Stimulated activated CD8-positive, alpha-beta memory T cell treated with anti-CD3 and anti-CD28 coated beads, Interleukin-12 subunit alpha, Interleukin-12 subunit beta, amount 100 ng/mL, for 24 hours (primary cell): ENCODE results near the gene NOS3.

Experiments
- DNase-seq: peaks from one replicate; pipeline ENCODE4 v3.0.0-alpha.2; 2020; ENCODE audit errors: extremely low read depth

Gene NOS3

GRCh38 chr7:150979713-150980390, 11.0 kb upstream of the NOS3 start:
- DNase-seq, result no peak

- no peak for DNase-seq
These were observed 10.2 kb upstream of the NOS3 start for GRCh38 chr7:150980663-150981062.

DNA sequence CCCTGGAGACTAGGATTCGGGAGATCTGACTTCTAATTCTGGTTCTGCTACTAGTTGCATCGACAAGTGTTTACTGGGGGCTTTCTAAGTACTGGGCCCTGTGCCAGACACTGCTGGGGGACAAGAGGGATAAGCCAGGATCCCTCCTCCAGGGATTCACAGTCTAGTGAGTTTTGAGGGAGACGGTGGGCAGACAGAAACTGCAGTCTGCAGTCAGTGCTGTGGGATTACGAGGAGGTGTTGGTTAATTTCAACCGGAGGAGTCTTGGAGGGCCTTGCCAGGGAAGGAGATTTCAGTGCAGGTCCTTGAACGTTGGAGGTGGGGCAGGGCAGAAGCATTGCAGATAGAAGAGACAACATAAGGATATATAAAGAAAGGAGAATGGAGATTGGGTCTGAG, 9.2 kb upstream of the NOS3 start:
- DNase-seq, result no peak

DNA sequence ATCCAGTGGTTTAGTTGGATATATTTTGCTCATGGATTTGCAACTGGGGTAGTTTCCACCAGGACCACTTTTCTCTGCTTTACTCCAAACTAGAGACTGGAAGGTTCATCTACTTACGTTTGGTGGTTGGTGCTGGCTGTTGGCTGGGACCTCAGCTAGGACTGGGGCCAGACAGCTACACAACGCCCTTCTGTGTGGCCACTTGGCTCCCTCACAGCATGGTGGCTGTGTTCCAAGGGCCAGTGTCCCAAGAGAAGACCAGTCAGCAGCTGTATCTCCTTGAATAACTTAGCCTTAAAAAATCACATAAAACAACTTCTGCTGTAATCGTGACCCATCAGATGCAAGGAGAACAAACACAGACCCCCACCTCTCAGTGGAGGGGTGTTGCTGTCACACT, 8.5 kb upstream of the NOS3 start:
- no peak for DNase-seq

DNA sequence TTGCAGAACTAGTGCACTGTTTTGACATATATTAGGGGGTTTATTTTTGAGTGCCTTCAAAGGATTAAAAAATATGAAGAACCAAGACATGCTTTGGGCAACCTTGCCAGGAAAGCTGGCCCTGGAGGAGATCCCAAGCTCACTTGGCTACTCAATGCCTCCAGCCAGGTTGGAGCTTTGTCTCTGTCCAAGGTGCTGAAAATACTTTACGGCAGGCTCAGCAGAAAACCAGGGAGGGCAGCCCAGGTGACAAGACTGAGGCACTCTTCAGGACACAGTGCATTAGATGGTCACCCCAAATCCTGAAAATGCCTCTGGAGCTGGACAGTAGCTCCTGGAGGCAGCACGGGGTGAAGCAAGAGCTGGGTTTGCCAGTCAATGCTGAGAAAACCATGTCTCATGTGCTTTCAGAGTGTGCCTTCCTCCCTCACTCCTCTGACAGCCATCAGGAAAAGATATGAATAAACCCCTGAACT, 6.9 kb upstream of the NOS3 start:
- DNase-seq, result no peak

DNA sequence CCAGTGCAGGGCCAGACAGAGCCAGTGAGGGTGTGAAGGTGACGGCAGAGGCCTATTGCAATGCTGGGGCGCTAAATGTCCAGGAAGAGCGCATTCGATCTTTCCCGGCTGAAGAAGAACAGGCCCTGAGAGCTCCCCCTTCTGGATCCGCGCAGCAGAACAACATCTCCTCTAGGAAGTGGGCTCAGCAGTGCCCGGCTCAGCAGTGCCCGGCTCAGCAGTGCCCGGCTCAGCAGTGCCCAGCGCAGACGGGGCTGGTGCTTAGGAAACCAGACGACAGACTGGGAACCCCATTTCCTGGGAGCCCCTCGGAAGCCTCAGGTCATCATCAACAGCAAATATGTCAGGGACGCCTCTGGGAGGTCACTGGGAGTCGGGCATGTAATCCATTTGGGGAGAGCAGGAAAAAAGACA, 4.7 kb upstream of the NOS3 start:
- DNase-seq, result no peak

DNA sequence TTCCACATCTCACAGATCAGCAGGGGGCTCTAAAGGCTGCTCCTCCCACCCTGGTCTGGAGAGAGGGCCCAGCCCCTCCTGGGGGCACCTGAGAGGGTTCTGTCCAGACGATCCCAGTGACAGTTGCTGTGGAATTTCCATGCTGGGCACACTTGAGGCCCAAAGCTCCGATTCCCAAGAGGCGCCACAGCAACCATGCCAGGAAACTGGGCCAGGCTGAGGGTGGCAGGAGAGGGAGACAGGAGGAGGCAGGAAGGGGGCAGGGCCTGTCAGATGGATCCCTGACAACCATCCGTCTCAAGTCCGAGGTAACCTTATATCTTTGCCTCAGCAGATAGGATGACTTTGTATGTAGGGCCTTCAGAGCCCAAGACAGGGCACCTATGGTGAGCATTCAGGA, 4.3 kb upstream of the NOS3 start:
- no peak for DNase-seq

DNA sequence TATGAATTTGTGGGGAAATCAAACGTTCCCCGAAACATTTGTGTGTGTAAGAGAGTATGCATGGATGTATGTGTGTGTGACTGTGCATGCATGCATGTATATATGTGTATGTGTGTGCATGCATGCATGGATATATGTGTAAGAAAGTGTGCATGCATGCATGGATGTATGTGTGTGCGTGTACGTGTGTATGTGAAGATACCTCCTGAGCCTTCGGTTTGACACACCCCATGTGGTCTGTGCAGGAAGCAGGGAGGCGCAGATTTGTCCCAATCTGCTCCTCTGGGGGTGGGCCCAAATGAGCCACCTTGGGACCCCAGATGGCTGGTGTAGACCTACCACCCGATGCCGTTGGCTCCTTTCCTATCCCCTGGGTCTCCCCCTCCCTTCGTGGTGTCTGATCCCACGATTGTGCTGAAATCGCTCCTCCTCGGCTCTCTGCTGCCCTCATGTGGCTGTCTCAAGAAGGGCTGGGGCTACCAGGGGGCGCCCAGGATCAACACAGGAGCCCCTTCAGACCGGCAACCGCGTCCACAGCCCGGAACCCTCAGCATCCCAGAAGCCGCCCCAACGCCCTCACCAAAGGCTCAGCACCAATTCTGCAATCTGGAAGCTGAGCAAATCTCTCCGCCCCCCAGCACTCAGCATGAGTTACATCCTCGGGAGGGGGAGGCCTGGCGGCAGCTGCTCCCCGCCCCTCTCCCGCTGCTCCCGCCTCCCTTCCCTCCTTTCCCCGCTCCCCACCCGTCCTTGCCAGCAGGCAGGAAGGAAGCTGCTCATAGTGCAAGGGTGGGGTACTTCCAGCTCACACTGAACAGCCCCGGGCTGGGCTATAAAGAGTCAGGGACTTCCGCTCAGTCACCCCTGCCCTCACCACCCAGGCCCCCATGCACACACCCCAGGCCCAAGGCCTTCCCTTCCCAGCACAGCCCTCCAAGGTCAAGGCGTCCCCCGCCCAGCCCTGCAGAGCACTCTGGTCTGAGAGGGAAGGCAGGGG, 2.3 kb upstream of the NOS3 start:
- no peak for DNase-seq

DNA sequence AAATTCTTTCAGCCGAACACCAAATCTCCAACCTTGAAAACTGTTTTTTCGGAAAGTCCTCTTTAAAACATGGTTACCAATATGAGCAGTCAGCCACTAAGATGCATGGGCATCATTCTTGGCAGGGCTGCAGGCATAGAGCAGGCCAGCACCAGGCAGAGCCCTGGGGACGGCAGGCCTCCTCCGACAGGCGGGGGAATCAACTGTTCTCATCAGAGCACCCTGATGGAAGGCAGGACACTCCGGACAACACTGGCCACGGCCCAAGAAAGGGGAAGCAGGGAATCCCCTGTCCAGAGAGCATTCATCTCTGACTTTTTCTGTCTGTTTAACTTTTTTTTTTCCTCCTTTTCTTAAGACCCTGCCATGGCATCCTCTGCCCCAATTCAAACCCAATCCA, 1.4 kb upstream of the NOS3 start:
- no peak for DNase-seq

GRCh38 chr7:150992051-150992640, 1.3 kb downstream of the NOS3 start:
- no peak for DNase-seq

DNA sequence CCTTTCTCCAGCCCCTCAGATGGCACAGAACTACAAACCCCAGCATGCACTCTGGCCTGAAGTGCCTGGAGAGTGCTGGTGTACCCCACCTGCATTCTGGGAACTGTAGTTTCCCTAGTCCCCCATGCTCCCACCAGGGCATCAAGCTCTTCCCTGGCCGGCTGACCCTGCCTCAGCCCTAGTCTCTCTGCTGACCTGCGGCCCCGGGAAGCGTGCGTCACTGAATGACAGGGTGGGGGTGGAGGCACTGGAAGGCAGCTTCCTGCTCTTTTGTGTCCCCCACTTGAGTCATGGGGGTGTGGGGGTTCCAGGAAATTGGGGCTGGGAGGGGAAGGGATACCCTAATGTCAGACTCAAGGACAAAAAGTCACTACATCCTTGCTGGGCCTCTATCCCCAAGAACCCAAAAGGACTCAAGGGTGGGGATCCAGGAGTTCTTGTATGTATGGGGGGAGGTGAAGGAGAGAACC, 2.1 kb downstream of the NOS3 start:
- DNase-seq, result no peak

DNA sequence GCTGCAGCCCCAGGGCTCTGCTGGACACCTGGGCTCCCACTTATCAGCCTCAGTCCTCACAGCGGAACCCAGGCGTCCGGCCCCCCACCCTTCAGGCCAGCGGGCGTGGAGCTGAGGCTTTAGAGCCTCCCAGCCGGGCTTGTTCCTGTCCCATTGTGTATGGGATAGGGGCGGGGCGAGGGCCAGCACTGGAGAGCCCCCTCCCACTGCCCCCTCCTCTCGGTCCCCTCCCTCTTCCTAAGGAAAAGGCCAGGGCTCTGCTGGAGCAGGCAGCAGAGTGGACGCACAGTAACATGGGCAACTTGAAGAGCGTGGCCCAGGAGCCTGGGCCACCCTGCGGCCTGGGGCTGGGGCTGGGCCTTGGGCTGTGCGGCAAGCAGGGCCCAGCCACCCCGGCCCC, 2.7 kb downstream of the NOS3 start:
- DNase-seq, result no peak

- no peak for DNase-seq
These were observed 3.5 kb downstream of the NOS3 start for GRCh38 chr7:150994141-150994837.

DNA sequence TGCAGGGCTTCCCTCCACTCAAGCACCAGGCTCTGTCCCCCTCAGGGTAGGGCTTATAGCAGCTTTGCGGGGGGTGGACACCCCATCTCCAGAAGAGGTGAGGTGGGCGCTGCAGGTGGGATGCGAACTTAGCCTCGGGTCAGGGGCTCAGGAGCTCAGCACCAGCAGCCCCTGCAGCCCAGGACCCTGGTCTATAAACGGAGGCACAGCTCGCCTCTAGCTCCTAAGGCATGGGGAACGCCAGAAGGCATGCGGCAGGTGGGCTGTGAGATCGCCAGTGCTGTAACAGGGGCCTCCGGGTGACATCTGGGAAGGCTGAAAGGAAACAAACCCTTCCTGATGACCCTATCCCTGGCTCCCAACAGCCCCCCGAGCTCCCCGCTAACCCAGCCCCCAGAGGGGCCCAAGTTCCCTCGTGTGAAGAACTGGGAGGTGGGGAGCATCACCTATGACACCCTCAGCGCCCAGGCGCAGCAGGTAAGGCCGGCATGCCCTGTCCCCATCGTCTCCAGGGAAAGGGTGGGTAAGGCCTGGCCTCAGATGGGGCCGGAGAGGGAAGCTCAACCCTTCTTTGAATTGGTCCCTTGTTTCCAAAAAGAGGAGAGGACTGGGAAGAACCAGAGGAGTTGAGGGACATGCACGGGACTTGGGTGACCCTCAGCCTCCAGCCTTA, 4.2 kb downstream of the NOS3 start:
- no peak for DNase-seq

DNA sequence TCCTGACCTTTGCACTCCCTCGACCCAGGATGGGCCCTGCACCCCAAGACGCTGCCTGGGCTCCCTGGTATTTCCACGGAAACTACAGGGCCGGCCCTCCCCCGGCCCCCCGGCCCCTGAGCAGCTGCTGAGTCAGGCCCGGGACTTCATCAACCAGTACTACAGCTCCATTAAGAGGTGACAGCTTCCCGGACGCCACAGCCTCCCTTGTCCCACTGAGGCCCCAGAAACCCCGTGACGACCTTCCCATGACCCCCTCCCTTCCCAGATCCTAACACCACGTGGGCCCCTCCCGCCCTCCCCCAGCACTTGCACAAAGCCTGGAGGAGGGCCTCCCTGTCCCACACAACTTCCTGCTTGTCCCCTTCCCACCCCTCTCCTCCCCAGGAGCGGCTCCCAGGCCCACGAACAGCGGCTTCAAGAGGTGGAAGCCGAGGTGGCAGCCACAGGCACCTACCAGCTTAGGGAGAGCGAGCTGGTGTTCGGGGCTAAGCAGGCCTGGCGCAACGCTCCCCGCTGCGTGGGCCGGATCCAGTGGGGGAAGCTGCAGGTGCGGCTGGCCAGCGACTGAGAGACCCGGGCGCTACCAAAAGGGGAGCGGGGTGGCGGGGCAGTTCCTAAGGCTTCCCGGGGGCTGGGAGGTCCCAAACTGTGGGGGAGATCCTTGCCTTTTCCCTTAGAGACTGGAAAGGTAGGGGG, 5.7 kb downstream of the NOS3 start:
- DNase-seq, result no peak

GRCh38 chr7:150997075-150997511, 6.3 kb downstream of the NOS3 start:
- no peak for DNase-seq

DNA sequence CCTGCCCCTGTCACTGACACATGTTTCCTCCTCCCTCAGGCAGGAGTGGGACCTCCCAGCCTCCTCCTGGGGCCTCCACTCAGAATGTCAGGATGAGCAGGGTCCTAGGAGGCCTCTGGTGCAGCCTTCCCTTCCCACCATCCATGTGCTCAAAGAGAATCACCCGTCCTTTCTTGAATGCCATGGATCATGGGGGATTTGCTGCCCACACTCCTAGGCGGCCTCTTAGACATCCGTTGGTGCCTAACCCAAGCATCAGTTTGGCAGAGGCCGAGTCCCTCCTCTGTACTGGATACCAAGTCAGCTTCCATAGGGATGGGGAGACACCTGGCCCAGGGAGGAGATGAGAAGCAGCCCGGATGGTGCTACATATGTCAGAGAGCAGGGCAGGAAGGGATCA, 7.0 kb downstream of the NOS3 start:
- DNase-seq, result no peak

- DNase-seq, result no peak
These were observed 7.5 kb downstream of the NOS3 start for GRCh38 chr7:150998341-150998740.

DNA sequence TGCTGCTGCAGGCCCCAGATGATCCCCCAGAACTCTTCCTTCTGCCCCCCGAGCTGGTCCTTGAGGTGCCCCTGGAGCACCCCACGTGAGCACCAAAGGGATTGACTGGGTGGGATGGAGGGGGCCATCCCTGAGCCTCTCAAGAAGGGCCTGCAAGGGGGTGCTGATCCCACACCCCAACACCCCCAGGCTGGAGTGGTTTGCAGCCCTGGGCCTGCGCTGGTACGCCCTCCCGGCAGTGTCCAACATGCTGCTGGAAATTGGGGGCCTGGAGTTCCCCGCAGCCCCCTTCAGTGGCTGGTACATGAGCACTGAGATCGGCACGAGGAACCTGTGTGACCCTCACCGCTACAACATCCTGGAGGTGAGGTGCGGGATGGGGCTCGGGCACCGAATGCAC, 8.2 kb downstream of the NOS3 start:
- DNase-seq, result no peak

DNA sequence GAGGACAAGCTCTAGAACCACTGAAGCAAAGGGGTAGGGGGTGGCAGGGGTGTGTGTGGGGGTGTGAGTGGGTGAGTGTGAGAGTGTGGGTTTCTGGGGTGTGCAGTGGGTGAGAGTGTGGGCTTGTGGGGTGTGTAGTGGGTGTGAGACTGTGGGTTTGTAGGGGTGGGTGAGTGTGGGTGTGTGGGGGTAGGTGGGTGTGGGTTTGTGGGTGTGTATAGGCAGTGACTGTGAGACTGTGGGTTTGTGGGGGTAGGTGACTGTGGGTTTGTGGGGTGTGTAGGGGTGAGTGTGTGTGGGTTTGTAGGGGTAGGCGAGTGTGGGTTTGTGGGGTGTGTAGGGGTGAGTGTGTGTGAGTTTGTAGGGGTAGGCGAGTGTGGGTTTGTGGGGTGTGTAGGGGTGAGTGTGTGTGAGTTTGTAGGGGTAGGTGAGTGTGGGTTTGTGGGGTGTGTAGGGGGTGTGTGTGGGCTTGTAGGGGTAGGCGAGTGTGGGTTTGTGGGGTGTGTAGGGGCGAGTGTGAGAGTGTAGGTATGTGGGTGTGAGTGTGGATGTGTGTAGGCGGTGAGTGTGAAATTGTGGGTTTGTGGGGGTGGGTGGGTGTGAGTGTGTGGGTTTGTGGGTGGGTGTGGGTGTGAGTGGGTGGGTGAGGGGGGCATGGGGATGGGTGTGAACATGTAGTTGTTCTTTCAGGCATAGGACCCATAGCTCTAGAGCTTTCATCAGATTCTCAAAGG, 8.8 kb downstream of the NOS3 start:
- no peak for DNase-seq
